Esophagus squamous epithelium (tissue), 4 donors: ENCODE measurements around the gene PPP3CA.
"Not testable (repeated sequence)": the region's sequence is repeated elsewhere in the genome, so short reads cannot be mapped to it uniquely, and the experiment has no call there.

Experiments
- POLR2A ChIP-seq, 4 donors: fragments of 450-650 bp; IDR thresholded peaks; one replicate each; pipeline ENCODE4 v1.6.1; 2017; ENCODE audit warnings: antibody characterized with exemption in 4 of 4, mild to moderate bottlenecking in 4 of 4, moderate library complexity in 3 of 4
- TF ChIP-seq, protein P1 (sequence below), 6 experiments: fragments of 450-650 bp in 4 of 6; fragments of 200-600 bp in 2 of 6; sonication (generic) in 2 of 6; IDR thresholded peaks; one replicate each; pipeline ENCODE4 v1.5.1; 2016 to 2019; ENCODE audit warnings: antibody characterized with exemption in 6 of 6, mild to moderate bottlenecking in 4 of 6, moderate library complexity in 4 of 6

GRCh38 chr4:100995002-100995401, 352.3 kb downstream of the PPP3CA start:
- TF ChIP-seq, protein P1, sequence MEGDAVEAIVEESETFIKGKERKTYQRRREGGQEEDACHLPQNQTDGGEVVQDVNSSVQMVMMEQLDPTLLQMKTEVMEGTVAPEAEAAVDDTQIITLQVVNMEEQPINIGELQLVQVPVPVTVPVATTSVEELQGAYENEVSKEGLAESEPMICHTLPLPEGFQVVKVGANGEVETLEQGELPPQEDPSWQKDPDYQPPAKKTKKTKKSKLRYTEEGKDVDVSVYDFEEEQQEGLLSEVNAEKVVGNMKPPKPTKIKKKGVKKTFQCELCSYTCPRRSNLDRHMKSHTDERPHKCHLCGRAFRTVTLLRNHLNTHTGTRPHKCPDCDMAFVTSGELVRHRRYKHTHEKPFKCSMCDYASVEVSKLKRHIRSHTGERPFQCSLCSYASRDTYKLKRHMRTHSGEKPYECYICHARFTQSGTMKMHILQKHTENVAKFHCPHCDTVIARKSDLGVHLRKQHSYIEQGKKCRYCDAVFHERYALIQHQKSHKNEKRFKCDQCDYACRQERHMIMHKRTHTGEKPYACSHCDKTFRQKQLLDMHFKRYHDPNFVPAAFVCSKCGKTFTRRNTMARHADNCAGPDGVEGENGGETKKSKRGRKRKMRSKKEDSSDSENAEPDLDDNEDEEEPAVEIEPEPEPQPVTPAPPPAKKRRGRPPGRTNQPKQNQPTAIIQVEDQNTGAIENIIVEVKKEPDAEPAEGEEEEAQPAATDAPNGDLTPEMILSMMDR (IDR thresholded peaks at IDR 0.05): not testable (repeated sequence)
- TF ChIP-seq POLR2A (IDR thresholded peaks at IDR 0.05): not testable (repeated sequence)
